Neural progenitor cell (in vitro differentiated cells): ENCODE measurements around the gene AOC1. TPM values are rescaled to one million over a fixed set of nuclear protein-coding genes. Genes with fewer than 3 reads are reported as not detected.
"Not testable (repeated sequence)": the region's sequence is repeated elsewhere in the genome, so short reads cannot be mapped to it uniquely, and the experiment has no call there.

Experiments used
- DNase-seq: peaks from one replicate; pipeline ENCODE4 v3.0.0-alpha.2; 2016; ENCODE audit warnings: low spot score
- H2AFZ ChIP-seq: fragments of 200-600 bp; sonication (generic); replicated peaks from 2 replicates; pipeline ENCODE4 v1.6.1; 2016; ENCODE audit warnings: antibody characterized with exemption
- H3F3A ChIP-seq: fragments of 200-600 bp; sonication (generic); 2 replicates; pipeline ENCODE4 v1.6.1; 2016; ENCODE audit warnings: antibody characterized with exemption, low read depth
- H3K27ac ChIP-seq: fragments of 200-600 bp; sonication (generic); 2 replicates; pipeline ENCODE4 v1.5.1; 2016; ENCODE audit warnings: mild to moderate bottlenecking
- H3K27me3 ChIP-seq: fragments of 200-600 bp; sonication (generic); 2 replicates; pipeline ENCODE4 v1.6.1; 2016; ENCODE audit warnings: mild to moderate bottlenecking, moderate library complexity
- H3K36me3 ChIP-seq: fragments of 200-600 bp; sonication (generic); 2 replicates; pipeline ENCODE4 v1.5.1; 2016
- H3K4me1 ChIP-seq: fragments of 200-600 bp; sonication (generic); 2 replicates; pipeline ENCODE4 v1.6.1; 2016; ENCODE audit warnings: mixed run types
- H3K4me2 ChIP-seq: fragments of 200-600 bp; sonication (generic); 2 replicates; pipeline ENCODE4 v1.6.1; 2016
- H3K4me3 ChIP-seq: fragments of 200-600 bp; sonication (generic); 2 replicates; pipeline ENCODE4 v1.5.1; 2016
- H3K79me2 ChIP-seq: fragments of 200-600 bp; sonication (generic); 2 replicates; pipeline ENCODE4 v1.6.1; 2016; ENCODE audit warnings: low read depth
- H3K9ac ChIP-seq: fragments of 200-600 bp; sonication (generic); 2 replicates; pipeline ENCODE4 v1.6.1; 2016
- H3K9me3 ChIP-seq: fragments of 200-600 bp; sonication (generic); 2 replicates; pipeline ENCODE4 v1.5.1; 2016; ENCODE audit warnings: low read depth
- H4K20me1 ChIP-seq: fragments of 200-600 bp; sonication (generic); 2 replicates; pipeline ENCODE4 v1.6.1; 2016; ENCODE audit warnings: low read depth
- H3K27ac Mint-ChIP-seq: 3 replicates; pipeline ENCODE4 v1.8.0; 2021; ENCODE audit warnings: mixed read lengths
- H3K27me3 Mint-ChIP-seq: 2 replicates; pipeline ENCODE4 v1.8.0; 2022; ENCODE audit warnings: low read depth, mild to moderate bottlenecking, inconsistent platforms, moderate library complexity, mixed read lengths; ENCODE audit not compliant: insufficient read depth
- H3K36me3 Mint-ChIP-seq: 3 replicates; pipeline ENCODE4 v1.8.0; 2021; ENCODE audit warnings: mixed read lengths
- H3K4me1 Mint-ChIP-seq: 3 replicates; pipeline ENCODE4 v1.8.0; 2021; ENCODE audit warnings: mixed read lengths
- H3K4me3 Mint-ChIP-seq: 3 replicates; pipeline ENCODE4 v1.8.0; 2021; ENCODE audit warnings: mild to moderate bottlenecking, moderate library complexity, mixed read lengths
- H3K9me3 Mint-ChIP-seq: 3 replicates; pipeline ENCODE4 v1.8.0; 2020; ENCODE audit warnings: mixed read lengths
- EZH2 ChIP-seq: fragments of 200-600 bp; sonication (generic); IDR thresholded peaks from 2 replicates; pipeline ENCODE4 v1.6.1; 2017; ENCODE audit warnings: antibody characterized with exemption, mild to moderate bottlenecking, moderate library complexity
- EZH2phosphoT487 ChIP-seq: fragments of 200-600 bp; sonication (generic); IDR thresholded peaks from 2 replicates; pipeline ENCODE4 v1.6.1; 2017; ENCODE audit warnings: antibody characterized with exemption
- total RNA-seq: library from RNA; depleted of rRNA; stranded (reverse); fragments of >200 nt; gene quantifications from 2 replicates; pipeline ENCODE4 v1.2.3, GENCODE V29; 2015; ENCODE audit warnings: low replicate concordance
- TF ChIP-seq, protein P1 (sequence below): fragments of 200-600 bp; sonication (generic); IDR thresholded peaks from 2 replicates; pipeline ENCODE4 v1.5.1; 2017; ENCODE audit warnings: antibody characterized with exemption, mild to moderate bottlenecking

The AOC1 gene
- total RNA-seq, 1 donor from 2014 or later, result not detected

DNA sequence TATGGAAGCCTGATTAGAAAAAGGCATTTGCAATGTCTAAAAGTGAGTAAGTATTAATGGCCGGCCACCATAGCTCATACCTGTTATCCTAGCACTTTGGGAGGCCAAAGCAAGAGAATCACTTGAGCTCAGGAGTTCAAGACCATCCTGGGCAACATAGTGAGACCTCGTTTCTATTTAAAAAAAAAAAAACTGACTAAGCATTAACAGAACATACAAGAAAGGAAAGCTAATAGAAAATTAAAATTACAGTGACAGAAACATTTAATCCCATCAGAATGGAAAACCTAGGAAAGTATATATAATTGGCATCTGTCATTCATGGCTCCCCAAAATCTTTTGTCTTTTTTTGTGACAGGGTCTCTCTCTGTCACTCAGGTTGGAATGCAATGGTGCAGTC, 55.9 kb downstream of the AOC1 start:
- H3K4me3 Mint-ChIP-seq, result no peak overlapping the region
- no peaks in the 10 kb centered on the region for H3K79me2 ChIP-seq
- H2AFZ ChIP-seq, result no peak overlapping the region
- no peaks in the 10 kb centered on the region for H3K4me1 Mint-ChIP-seq
- H3K4me2 ChIP-seq, result no peak overlapping the region
- H3K27me3 Mint-ChIP-seq, result peaks cover 11% of the 10 kb centered on the region
- H3K27me3 ChIP-seq, result peaks cover 9% of the 10 kb centered on the region
- no peaks in the 10 kb centered on the region for H3K9me3 Mint-ChIP-seq
- TF ChIP-seq, protein P1, sequence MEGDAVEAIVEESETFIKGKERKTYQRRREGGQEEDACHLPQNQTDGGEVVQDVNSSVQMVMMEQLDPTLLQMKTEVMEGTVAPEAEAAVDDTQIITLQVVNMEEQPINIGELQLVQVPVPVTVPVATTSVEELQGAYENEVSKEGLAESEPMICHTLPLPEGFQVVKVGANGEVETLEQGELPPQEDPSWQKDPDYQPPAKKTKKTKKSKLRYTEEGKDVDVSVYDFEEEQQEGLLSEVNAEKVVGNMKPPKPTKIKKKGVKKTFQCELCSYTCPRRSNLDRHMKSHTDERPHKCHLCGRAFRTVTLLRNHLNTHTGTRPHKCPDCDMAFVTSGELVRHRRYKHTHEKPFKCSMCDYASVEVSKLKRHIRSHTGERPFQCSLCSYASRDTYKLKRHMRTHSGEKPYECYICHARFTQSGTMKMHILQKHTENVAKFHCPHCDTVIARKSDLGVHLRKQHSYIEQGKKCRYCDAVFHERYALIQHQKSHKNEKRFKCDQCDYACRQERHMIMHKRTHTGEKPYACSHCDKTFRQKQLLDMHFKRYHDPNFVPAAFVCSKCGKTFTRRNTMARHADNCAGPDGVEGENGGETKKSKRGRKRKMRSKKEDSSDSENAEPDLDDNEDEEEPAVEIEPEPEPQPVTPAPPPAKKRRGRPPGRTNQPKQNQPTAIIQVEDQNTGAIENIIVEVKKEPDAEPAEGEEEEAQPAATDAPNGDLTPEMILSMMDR, result no peak
- no peak for TF ChIP-seq EZH2
- no peak for TF ChIP-seq EZH2phosphoT487
- no peaks in the 10 kb centered on the region for H3K36me3 Mint-ChIP-seq
- no peak overlapping the region for H3K4me3 ChIP-seq
- no peak overlapping the region for H3K27ac Mint-ChIP-seq
- H3K9ac ChIP-seq, result no peak overlapping the region
- no peaks in the 10 kb centered on the region for H3K4me1 ChIP-seq
- H3K9me3 ChIP-seq, result no peaks in the 10 kb centered on the region
- no peaks in the 10 kb centered on the region for H4K20me1 ChIP-seq
- no peak for DNase-seq
- H3K27ac ChIP-seq, result no peak overlapping the region
- no peaks in the 10 kb centered on the region for H3F3A ChIP-seq
- no peaks in the 10 kb centered on the region for H3K36me3 ChIP-seq

- Mint-ChIP-seq H3K4me1 (no peaks in the 10 kb centered on the region), H3K27me3 (peaks cover 8% of the 10 kb centered on the region), H3K4me3 (no peak overlapping the region), H3K27ac (no peak overlapping the region), H3K9me3 (no peaks in the 10 kb centered on the region), H3K36me3 (no peaks in the 10 kb centered on the region)
- H3K27ac ChIP-seq, result no peak overlapping the region
- TF ChIP-seq, protein P1, result no peak
- TF ChIP-seq EZH2 (no peak), EZH2phosphoT487 (no peak)
- peaks cover 9% of the 10 kb centered on the region for H3K27me3 ChIP-seq
- no peaks in the 10 kb centered on the region for H3K79me2 ChIP-seq
- DNase-seq, result no peak
- no peaks in the 10 kb centered on the region for H3K4me1 ChIP-seq
- no peak overlapping the region for H2AFZ ChIP-seq
- no peaks in the 10 kb centered on the region for H3K9me3 ChIP-seq
- no peak overlapping the region for H3K9ac ChIP-seq
- H3F3A ChIP-seq, result no peaks in the 10 kb centered on the region
- no peaks in the 10 kb centered on the region for H4K20me1 ChIP-seq
- H3K36me3 ChIP-seq, result no peaks in the 10 kb centered on the region
- H3K4me2 ChIP-seq, result no peak overlapping the region
- no peak overlapping the region for H3K4me3 ChIP-seq
Measured at GRCh38 chr7:150909200-150909995, 57.1 kb downstream of the AOC1 start.

DNA sequence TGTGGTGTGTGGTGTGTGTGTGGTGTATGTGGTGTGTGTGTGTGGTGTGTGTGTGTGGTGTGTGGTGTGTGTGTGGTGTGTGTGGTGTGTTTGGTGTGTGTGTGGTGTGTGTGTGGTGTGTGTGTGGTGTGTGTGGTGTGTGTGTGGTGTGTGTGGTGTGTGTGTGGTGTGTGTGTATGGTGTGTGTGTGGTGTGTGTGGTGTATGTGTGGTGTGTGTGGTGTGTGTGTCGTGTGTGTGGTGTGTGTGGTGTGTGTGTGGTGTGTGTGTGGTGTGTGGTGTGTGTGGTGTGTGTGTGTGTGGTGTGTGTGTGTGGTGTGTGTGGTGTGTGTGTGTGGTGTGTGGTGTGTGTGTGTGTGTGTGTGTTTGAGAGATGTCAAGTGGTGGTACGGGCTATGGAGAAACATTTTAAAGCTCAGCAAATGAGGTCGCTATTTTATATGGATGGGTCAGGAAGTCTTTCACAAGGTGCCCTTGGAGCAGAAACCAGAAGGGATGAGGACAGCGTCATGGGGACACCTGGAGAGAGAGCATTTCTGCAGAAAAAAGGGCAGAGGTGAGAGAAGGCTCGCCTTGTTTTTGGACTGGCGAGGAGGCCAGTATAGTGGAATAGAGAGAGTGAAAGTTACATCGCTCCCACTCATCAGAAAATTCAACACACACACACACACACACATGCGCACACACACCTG, 58.1 kb downstream of the AOC1 start:
- not testable (repeated sequence) for H3K27ac ChIP-seq, DNase-seq, H4K20me1 ChIP-seq, H3K9me3 ChIP-seq, H3F3A ChIP-seq, H3K9me3 Mint-ChIP-seq, H3K27me3 Mint-ChIP-seq, H3K36me3 Mint-ChIP-seq, H3K36me3 ChIP-seq, H3K9ac ChIP-seq, H3K4me2 ChIP-seq, H3K79me2 ChIP-seq, H3K4me3 Mint-ChIP-seq, H3K27ac Mint-ChIP-seq, H3K4me1 ChIP-seq, H2AFZ ChIP-seq, H3K4me1 Mint-ChIP-seq, H3K4me3 ChIP-seq, H3K27me3 ChIP-seq

- Histone ChIP-seq H3K36me3 (no peaks in the 10 kb centered on the region), H3F3A (no peaks in the 10 kb centered on the region), H3K9ac (no peak overlapping the region), H3K79me2 (no peaks in the 10 kb centered on the region), H3K27me3 (peaks cover 9% of the 10 kb centered on the region), H3K4me2 (no peak overlapping the region), H3K9me3 (no peaks in the 10 kb centered on the region), H2AFZ (no peak overlapping the region), H4K20me1 (no peaks in the 10 kb centered on the region), H3K27ac (no peak overlapping the region), H3K4me1 (no peaks in the 10 kb centered on the region), H3K4me3 (no peak overlapping the region)
- H3K36me3 Mint-ChIP-seq, result no peaks in the 10 kb centered on the region
- H3K4me3 Mint-ChIP-seq, result no peak overlapping the region
- H3K4me1 Mint-ChIP-seq, result no peaks in the 10 kb centered on the region
- H3K9me3 Mint-ChIP-seq, result no peaks in the 10 kb centered on the region
- H3K27ac Mint-ChIP-seq, result no peak overlapping the region
- TF ChIP-seq EZH2 (no peak), EZH2phosphoT487 (no peak)
- TF ChIP-seq, protein P1, result no peak
- DNase-seq, result no peak
- H3K27me3 Mint-ChIP-seq, result peaks cover 13% of the 10 kb centered on the region
Measured at GRCh38 chr7:150910996-150911422, 58.7 kb downstream of the AOC1 start.
